Nephron progenitor cell (in vitro differentiated cells): ENCODE data around the gene KRTAP29-1.
"Not testable (repeated sequence)": the region's sequence is repeated elsewhere in the genome, so short reads cannot be mapped to it uniquely, and the experiment has no call there.

ENCODE experiments used
- DNase-seq: peaks from one replicate; pipeline ENCODE4 v3.0.0; 2021
- H3K27ac Mint-ChIP-seq: 2 replicates; pipeline ENCODE4 v1.8.0; 2021; ENCODE audit warnings: mild to moderate bottlenecking, moderate library complexity, mixed read lengths
- H3K27me3 Mint-ChIP-seq: 2 replicates; pipeline ENCODE4 v1.8.0; 2021; ENCODE audit warnings: mild to moderate bottlenecking, low read depth, mixed read lengths; ENCODE audit not compliant: poor library complexity
- H3K36me3 Mint-ChIP-seq: 2 replicates; pipeline ENCODE4 v1.8.0; 2021; ENCODE audit warnings: low read depth, mixed read lengths
- H3K4me1 Mint-ChIP-seq: 2 replicates; pipeline ENCODE4 v1.8.0; 2021; ENCODE audit warnings: mixed read lengths
- H3K4me3 Mint-ChIP-seq: 2 replicates; pipeline ENCODE4 v1.8.0; 2021; ENCODE audit warnings: mild to moderate bottlenecking, moderate library complexity, mixed read lengths
- H3K9me3 Mint-ChIP-seq: 2 replicates; pipeline ENCODE4 v1.8.0; 2021; ENCODE audit warnings: mild to moderate bottlenecking, moderate library complexity, mixed read lengths
- TF ChIP-seq, protein P1 (sequence below): fragments of 200-600 bp; sonication (generic); IDR thresholded peaks from 2 replicates; pipeline ENCODE4 v1.5.0; 2021; ENCODE audit warnings: antibody characterized with exemption

Gene KRTAP29-1, protein sequence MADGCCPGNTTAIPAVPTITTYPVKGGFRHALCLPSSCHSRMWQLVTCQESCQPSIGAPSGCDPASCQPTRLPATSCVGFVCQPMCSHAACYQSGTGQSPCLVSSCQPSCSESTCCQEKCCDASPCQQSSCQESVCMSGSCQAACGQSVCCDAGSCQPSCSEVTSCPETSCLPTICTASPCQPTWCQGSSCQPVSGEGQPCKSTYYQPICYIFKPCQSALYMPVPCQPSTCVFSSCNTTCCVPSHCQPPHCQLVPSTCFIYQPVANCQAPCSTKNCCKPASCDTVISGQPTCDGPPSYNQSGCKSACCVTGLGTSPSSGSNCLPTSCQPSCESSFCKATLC

DNA sequence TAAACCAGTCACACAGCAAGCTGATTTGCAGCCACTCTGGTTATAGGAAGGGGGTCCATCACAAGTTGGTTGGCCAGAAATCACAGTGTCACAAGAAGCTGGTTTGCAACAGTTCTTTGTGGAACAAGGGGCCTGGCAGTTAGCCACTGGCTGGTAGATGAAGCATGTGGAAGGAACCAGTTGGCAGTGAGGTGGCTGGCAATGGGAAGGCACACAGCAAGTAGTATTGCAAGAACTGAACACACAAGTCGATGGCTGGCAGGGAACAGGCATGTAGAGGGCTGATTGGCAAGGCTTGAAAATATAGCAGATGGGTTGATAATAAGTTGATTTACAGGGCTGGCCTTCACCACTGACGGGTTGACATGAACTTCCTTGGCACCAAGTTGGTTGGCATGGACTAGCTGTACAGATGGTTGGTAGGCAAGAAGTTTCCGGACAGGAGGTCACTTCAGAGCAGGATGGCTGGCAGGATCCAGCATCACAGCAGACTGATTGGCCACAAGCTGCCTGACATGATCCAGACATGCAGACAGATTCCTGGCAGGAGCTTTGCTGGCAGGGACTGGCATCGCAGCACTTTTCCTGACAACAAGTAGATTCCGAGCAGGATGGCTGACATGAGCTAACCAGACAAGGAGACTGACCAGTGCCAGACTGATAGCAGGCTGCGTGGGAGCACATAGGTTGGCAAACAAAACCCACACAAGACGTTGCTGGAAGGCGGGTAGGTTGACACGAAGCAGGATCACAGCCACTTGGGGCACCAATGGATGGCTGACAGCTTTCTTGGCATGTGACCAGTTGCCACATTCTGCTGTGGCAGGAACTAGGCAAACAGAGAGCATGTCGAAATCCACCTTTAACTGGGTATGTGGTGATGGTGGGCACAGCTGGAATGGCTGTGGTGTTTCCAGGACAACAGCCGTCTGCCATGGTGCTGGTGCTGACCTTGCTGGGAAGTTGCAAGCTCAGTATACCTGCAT, at the start of gene KRTAP29-1:
Gene KRTAP29-1 (minus strand): TSS at position 936 of the 986 bp plus-strand sequence. CDS start 0 bp downstream, at position 936.
- Mint-ChIP-seq H3K27ac (no peak within 1 kb of the TSS), H3K9me3 (peaks cover 16% of the 10 kb centered on the region), H3K27me3 (peaks cover 9% of the 10 kb centered on the region), H3K4me1 (no peaks in the 10 kb centered on the region), H3K36me3 (no peaks in the 10 kb centered on the region), H3K4me3 (no peak within 1 kb of the TSS)
- no peak for DNase-seq
- TF ChIP-seq, protein P1, sequence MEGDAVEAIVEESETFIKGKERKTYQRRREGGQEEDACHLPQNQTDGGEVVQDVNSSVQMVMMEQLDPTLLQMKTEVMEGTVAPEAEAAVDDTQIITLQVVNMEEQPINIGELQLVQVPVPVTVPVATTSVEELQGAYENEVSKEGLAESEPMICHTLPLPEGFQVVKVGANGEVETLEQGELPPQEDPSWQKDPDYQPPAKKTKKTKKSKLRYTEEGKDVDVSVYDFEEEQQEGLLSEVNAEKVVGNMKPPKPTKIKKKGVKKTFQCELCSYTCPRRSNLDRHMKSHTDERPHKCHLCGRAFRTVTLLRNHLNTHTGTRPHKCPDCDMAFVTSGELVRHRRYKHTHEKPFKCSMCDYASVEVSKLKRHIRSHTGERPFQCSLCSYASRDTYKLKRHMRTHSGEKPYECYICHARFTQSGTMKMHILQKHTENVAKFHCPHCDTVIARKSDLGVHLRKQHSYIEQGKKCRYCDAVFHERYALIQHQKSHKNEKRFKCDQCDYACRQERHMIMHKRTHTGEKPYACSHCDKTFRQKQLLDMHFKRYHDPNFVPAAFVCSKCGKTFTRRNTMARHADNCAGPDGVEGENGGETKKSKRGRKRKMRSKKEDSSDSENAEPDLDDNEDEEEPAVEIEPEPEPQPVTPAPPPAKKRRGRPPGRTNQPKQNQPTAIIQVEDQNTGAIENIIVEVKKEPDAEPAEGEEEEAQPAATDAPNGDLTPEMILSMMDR, result no peak

DNA sequence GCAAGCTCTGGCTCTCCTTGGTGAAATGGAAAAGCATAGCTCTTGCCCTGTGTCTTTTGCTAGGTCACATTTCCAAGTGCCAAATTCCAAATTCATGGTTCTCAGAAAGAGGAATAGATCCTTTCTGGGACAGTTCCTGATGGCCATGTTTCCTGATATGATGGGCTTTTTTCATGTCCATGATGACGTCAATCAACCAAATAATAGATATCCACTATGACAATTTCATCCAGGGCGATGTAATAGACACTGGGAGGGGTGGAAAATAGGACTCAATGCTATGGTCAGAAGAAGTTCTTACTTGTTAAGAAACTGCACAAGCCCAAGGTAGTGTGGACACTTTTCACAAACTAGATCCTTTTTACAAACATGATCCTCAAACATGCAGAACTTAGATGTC, 48.5 kb upstream of the KRTAP29-1 start:
- Mint-ChIP-seq H3K9me3 (no peaks in the 10 kb centered on the region), H3K36me3 (no peaks in the 10 kb centered on the region), H3K4me1 (no peaks in the 10 kb centered on the region), H3K27me3 (peaks cover 15% of the 10 kb centered on the region), H3K4me3 (no peak overlapping the region), H3K27ac (no peak overlapping the region)
- no peak for DNase-seq
- TF ChIP-seq, protein P1, result no peak

DNA sequence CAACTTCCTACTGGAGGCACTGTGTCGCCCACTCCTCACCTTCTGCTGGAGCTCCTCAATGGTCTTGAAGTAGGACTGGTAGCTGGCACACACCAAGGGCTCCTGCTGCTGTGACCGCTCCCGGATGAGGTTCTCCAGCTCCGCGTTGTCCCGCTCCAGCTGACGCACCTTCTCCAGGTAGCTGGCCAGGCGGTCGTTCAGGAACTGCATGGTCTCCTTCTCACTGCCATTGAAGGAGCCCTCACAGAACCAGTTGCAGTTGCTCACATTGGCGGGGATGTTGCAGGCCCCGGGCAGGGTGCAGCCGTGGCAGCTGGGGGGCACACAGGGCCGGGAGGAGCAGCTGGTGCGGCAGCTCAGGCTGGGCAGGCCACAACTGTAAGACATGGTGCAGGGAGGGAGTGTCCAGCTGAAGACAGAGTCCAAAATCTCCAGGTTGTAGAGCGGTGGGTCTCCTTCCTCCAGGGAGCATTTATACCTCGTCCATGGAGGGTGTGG, 47.8 kb upstream of the KRTAP29-1 start, which contains the start of gene KRT33A:
Gene KRT33A (minus strand): TSS at position 448 of the 498 bp plus-strand sequence. CDS start 61 bp downstream, at position 387.
- not testable (repeated sequence) for H3K4me3 Mint-ChIP-seq, H3K36me3 Mint-ChIP-seq, H3K9me3 Mint-ChIP-seq, DNase-seq, H3K4me1 Mint-ChIP-seq
- peaks cover 17% of the 10 kb centered on the region for H3K27me3 Mint-ChIP-seq
- H3K27ac Mint-ChIP-seq, result peak within 1 kb of the TSS; percentile 20

DNA sequence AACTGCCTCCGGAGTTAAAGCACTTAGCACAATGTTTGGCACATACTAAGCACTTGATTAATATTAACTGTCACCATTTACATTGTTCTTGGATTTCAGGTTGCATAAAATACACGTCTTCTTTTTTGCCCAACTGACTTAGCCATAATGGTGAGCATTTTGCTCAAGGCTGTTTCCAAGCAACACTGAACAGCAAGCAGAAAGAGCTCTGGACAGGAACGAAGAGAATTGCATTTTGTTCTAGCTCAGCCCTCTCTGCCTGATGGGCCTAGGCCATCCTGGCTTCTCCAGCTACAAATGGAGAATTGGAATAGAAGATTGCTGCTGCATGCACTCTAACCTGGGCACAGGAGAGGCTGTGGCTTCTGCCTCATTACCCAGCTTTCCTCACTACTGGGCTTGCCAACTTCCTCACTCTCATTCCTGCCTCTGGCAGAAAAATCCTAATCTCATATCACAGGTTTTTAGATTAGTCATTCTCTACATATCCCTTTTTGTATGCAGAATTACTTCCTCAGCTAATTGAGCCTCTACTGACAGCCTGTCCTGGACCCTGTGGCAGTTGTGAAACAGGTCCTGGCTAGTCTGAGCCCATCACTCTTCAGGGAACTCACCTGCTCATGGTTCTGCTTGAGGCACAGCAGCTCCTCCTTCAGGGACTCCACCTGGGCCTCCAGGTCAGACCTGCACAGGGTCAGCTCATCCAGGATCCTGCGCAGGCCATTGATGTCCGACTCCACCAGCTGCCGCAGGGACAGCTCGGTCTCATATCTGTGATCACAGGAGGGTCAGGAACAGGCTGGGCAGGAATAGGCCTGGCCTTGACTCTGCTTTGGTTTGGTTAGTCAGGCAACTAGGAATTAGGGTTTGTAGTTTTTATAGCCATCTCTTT, 45.5 kb upstream of the KRTAP29-1 start:
- DNase-seq, result no peak
- Mint-ChIP-seq H3K4me1 (peaks cover 4% of the 10 kb centered on the region), H3K27ac (no peak overlapping the region), H3K27me3 (peaks cover 17% of the 10 kb centered on the region), H3K9me3 (peaks cover 4% of the 10 kb centered on the region), H3K36me3 (peaks cover 3% of the 10 kb centered on the region), H3K4me3 (no peak overlapping the region)
- TF ChIP-seq, protein P1, result no peak

DNA sequence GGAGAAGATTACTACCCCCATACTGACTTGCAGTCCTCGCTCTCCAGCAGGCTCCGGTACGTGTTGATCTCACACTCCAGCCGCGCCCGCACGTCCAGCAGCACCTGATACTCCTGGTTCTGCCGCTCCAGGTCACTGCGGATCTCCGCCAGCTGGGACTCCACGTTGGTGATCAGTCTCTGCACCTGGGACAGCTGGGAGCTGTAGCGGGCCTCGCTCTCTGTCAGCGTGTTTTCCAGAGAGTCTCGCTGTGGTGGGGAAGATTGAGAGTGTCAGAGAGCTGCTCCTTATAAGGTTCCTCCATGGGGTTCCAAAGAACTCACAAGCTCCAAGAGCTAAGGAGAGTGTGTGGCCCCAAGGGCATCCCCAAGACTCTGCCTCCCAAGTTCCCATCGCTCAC, 43.8 kb upstream of the KRTAP29-1 start:
- not testable (repeated sequence) for H3K4me3 Mint-ChIP-seq, H3K36me3 Mint-ChIP-seq, H3K4me1 Mint-ChIP-seq, DNase-seq, H3K27ac Mint-ChIP-seq
- Mint-ChIP-seq H3K9me3 (peaks cover 18% of the 10 kb centered on the region), H3K27me3 (peaks cover 13% of the 10 kb centered on the region)

DNA sequence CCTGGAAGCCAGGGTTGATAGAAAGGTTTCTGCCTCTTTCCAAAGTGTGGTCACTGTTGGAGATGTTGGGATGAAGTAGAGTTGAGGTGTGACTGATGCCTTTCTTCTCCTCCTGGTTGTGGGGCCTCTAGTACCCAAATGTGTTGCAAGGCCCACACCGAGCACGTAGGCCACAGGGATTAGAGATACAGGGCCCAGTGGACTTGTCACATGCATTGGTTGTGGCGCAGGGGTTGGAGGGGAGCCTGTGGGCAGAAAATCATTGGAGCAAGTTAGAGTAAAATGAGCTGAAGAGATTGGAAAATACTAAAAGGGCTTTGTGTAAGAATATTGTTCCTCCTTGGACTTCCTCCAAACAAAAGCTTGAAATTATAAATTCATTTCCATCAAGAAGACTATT, 43.3 kb upstream of the KRTAP29-1 start:
- Mint-ChIP-seq H3K9me3 (peaks cover 18% of the 10 kb centered on the region), H3K4me3 (no peak overlapping the region), H3K27ac (no peak overlapping the region), H3K36me3 (peaks cover 5% of the 10 kb centered on the region), H3K27me3 (peaks cover 9% of the 10 kb centered on the region), H3K4me1 (peaks cover 7% of the 10 kb centered on the region)
- DNase-seq, result no peak
- TF ChIP-seq, protein P1, result no peak
